CD4-positive, CD25-positive, alpha-beta regulatory T cell (primary cell): ENCODE results near the gene ADPRS. TPM values are rescaled to one million over a fixed set of nuclear protein-coding genes. Genes with fewer than 3 reads are reported as not detected.

Experiments
- ATAC-seq, 2 donors: fragments of 150-1000 bp; cut with Tn5 transposase; one replicate each; pipeline ENCODE4 v1.10.0; 2021; ENCODE audit warnings: low read depth in 2 of 2, moderate number of reproducible peaks in 2 of 2, moderate library complexity in 1 of 2
- DNase-seq, 3 donors: peaks; one replicate each; pipeline versions ENCODE4 v3.0.0 to v3.0.0-alpha.2; 2012 to 2022; ENCODE audit warnings: mixed read lengths in 1 of 3
- H3K27ac ChIP-seq: one replicate; pipeline ENCODE4 v1.7.0; 2013; ENCODE audit warnings: mild to moderate bottlenecking, low read length; ENCODE audit not compliant: insufficient read depth, poor library complexity, severe bottlenecking
- H3K27me3 ChIP-seq: one replicate; pipeline ENCODE4 v1.7.0; 2013; ENCODE audit warnings: low read length; ENCODE audit not compliant: control insufficient read depth, insufficient read depth
- H3K36me3 ChIP-seq: one replicate; pipeline ENCODE4 v1.7.0; 2013; ENCODE audit warnings: mild to moderate bottlenecking, low read length, moderate library complexity; ENCODE audit not compliant: control insufficient read depth, insufficient read depth
- H3K4me1 ChIP-seq: 2 replicates; pipeline ENCODE4 v1.7.0; 2013; ENCODE audit warnings: mild to moderate bottlenecking, low read length; ENCODE audit not compliant: insufficient read depth, control insufficient read depth, poor library complexity, severe bottlenecking
- H3K4me3 ChIP-seq: one replicate; pipeline ENCODE4 v1.7.0; 2013; ENCODE audit warnings: low read depth, mild to moderate bottlenecking, low read length, moderate library complexity
- H3K9me3 ChIP-seq, 2 experiments: 1 replicate in 1 of 2; 2 replicates in 1 of 2; pipeline ENCODE4 v1.7.0; 2013; ENCODE audit warnings: low read length in 2 of 2, mild to moderate bottlenecking in 1 of 2, moderate library complexity in 1 of 2; ENCODE audit not compliant: control insufficient read depth in 2 of 2
- H3K27ac Mint-ChIP-seq, 3 donors: one replicate each; pipeline ENCODE4 v1.8.0; 2020 to 2022; ENCODE audit warnings: mild to moderate bottlenecking in 3 of 3, mixed read lengths in 3 of 3, moderate library complexity in 2 of 3
- H3K27me3 Mint-ChIP-seq: one replicate; pipeline ENCODE4 v1.8.0; 2022; ENCODE audit warnings: mild to moderate bottlenecking, mixed read lengths
- H3K36me3 Mint-ChIP-seq: one replicate; pipeline ENCODE4 v1.8.0; 2020; ENCODE audit warnings: mixed read lengths
- H3K4me1 Mint-ChIP-seq, 4 donors: one replicate each; pipeline ENCODE4 v1.8.0; 2020 to 2022; ENCODE audit warnings: mixed read lengths in 4 of 4, mild to moderate bottlenecking in 1 of 4
- H3K4me3 Mint-ChIP-seq, 4 donors: one replicate each; pipeline ENCODE4 v1.8.0; 2020 to 2022; ENCODE audit warnings: mild to moderate bottlenecking in 4 of 4, mixed read lengths in 4 of 4, moderate library complexity in 3 of 4
- H3K9me3 Mint-ChIP-seq, 7 donors: one replicate each; pipeline ENCODE4 v1.8.0; 2020 to 2022; ENCODE audit warnings: mixed read lengths in 7 of 7, mild to moderate bottlenecking in 3 of 7, moderate library complexity in 2 of 7
- polyA plus RNA-seq, 4 donors: library from polyadenylated mRNA; unstranded; fragments of 300-500 nt; fragmentation: Illumina TruSeq; gene quantifications; one replicate each; pipeline ENCODE4 v1.2.3, GENCODE V29; 2021
- total RNA-seq: library from RNA; stranded (reverse); gene quantifications from one replicate; pipeline ENCODE4 v1.2.3, GENCODE V29; 2022

Gene ADPRS
- total and polyA plus RNA-seq, 5 donors from 2014 or later = 20.6 to 41.6 (median 26.8) TPM

- Mint-ChIP-seq H3K4me1 (peaks cover 0 to 35% (median 25%) of the 10 kb centered on the region in 4 donors), H3K27ac (peak overlapping the region in 2 of 3 donors; percentile 89 to 93), H3K36me3 (no peaks in the 10 kb centered on the region), H3K9me3 (peaks cover 0 to 3% (median 0%) of the 10 kb centered on the region in 7 donors), H3K4me3 (peak overlapping the region; percentile 10 to 91 (median 90)), H3K27me3 (peaks cover 18% of the 10 kb centered on the region)
- DNase-seq = no peak
- H3K27ac ChIP-seq = peak overlapping the region; percentile 90
- no peaks in the 10 kb centered on the region for H3K9me3 ChIP-seq
- ATAC-seq = no peak
- H3K4me1 ChIP-seq = peaks cover 28% of the 10 kb centered on the region
- peaks cover 21% of the 10 kb centered on the region for H3K36me3 ChIP-seq
- no peak overlapping the region for H3K4me3 ChIP-seq
- peaks cover 3% of the 10 kb centered on the region for H3K27me3 ChIP-seq
Measured at GRCh38 chr1:36088265-36088576, 471 bp upstream of the ADPRS start.

GRCh38 chr1:36089393-36090121 is 865 bp downstream of the ADPRS start:
- H3K4me3 ChIP-seq = peak overlapping the region; percentile 90

DNA sequence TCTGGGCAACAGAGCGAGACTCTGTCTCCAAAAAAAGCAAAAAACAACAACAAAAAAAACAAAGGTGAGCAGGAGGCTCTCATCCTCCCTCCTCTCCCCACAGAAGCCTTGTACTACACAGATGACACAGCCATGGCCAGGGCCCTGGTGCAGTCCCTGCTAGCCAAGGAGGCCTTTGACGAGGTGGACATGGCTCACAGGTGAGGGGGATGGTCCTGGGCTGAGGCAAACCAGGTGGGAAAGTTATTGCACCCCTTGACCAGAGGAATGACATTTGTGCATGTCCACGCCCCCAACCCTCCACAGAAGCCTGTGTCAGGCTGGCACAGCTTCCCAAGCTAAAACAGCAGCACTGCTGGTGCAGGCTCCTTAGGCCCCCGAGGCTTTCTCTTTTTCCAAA is 2.4 kb downstream of the ADPRS start:
- H3K4me1 ChIP-seq = peaks cover 19% of the 10 kb centered on the region
- Mint-ChIP-seq H3K4me1 (peaks cover 0 to 33% (median 24%) of the 10 kb centered on the region in 4 donors), H3K9me3 (peaks cover 0 to 3% (median 0%) of the 10 kb centered on the region in 7 donors), H3K36me3 (no peaks in the 10 kb centered on the region), H3K27me3 (peaks cover 4% of the 10 kb centered on the region), H3K4me3 (peak overlapping the region in 2 of 4 donors; percentile 71 to 91), H3K27ac (no peak overlapping the region)
- H3K9me3 ChIP-seq = no peaks in the 10 kb centered on the region
- DNase-seq (no peak), ATAC-seq (no peak)
- peaks cover 48% of the 10 kb centered on the region for H3K36me3 ChIP-seq
- H3K4me3 ChIP-seq = no peak overlapping the region
- H3K27me3 ChIP-seq = no peaks in the 10 kb centered on the region
- no peak overlapping the region for H3K27ac ChIP-seq

More at GRCh38 chr1:36089393-36090121, 865 bp downstream of the ADPRS start:
- ATAC-seq = no peak
- H3K9me3 ChIP-seq = no peaks in the 10 kb centered on the region
- Mint-ChIP-seq H3K27ac (peak overlapping the region; percentile 93 to 99 (median 94)), H3K9me3 (peaks cover 0 to 3% (median 0%) of the 10 kb centered on the region in 7 donors), H3K27me3 (peaks cover 10% of the 10 kb centered on the region), H3K4me1 (peaks cover 0 to 33% (median 24%) of the 10 kb centered on the region in 4 donors), H3K4me3 (peak overlapping the region; percentile 89 to 98 (median 90)), H3K36me3 (no peaks in the 10 kb centered on the region)
- peaks cover 34% of the 10 kb centered on the region for H3K36me3 ChIP-seq
- H3K27me3 ChIP-seq = peaks cover 3% of the 10 kb centered on the region
- DNase-seq = peak in 1 of 3 donors; percentile 20
- H3K4me1 ChIP-seq = peaks cover 19% of the 10 kb centered on the region
- H3K27ac ChIP-seq = peak overlapping the region; percentile 90

DNA sequence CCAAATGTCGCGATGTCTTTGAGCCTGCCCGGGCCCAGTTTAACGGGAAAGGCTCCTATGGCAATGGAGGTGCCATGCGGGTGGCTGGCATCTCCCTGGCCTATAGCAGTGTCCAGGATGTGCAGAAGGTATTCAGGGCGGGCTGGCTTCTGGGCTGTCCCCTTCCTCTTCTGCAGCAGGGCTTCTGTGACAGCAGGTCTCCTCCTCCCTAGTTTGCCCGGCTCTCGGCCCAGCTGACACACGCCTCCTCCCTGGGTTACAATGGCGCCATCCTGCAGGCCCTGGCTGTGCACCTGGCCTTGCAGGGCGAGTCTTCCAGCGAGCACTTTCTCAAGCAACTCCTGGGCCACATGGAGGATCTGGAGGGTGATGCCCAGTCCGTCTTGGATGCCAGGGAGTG is 3.0 kb downstream of the ADPRS start:
- Histone ChIP-seq H3K36me3 (peaks cover 52% of the 10 kb centered on the region), H3K27ac (no peak overlapping the region), H3K9me3 (no peaks in the 10 kb centered on the region), H3K4me1 (peaks cover 19% of the 10 kb centered on the region), H3K27me3 (no peaks in the 10 kb centered on the region), H3K4me3 (no peak overlapping the region)
- H3K4me1 Mint-ChIP-seq = peaks cover 0 to 33% (median 24%) of the 10 kb centered on the region in 4 donors
- H3K27ac Mint-ChIP-seq = no peak overlapping the region
- H3K36me3 Mint-ChIP-seq = no peaks in the 10 kb centered on the region
- ATAC-seq (no peak), DNase-seq (no peak)
- H3K27me3 Mint-ChIP-seq = peaks cover 4% of the 10 kb centered on the region
- peak overlapping the region; percentile 56 to 91 (median 74) for H3K4me3 Mint-ChIP-seq
- H3K9me3 Mint-ChIP-seq = no peaks in the 10 kb centered on the region

DNA sequence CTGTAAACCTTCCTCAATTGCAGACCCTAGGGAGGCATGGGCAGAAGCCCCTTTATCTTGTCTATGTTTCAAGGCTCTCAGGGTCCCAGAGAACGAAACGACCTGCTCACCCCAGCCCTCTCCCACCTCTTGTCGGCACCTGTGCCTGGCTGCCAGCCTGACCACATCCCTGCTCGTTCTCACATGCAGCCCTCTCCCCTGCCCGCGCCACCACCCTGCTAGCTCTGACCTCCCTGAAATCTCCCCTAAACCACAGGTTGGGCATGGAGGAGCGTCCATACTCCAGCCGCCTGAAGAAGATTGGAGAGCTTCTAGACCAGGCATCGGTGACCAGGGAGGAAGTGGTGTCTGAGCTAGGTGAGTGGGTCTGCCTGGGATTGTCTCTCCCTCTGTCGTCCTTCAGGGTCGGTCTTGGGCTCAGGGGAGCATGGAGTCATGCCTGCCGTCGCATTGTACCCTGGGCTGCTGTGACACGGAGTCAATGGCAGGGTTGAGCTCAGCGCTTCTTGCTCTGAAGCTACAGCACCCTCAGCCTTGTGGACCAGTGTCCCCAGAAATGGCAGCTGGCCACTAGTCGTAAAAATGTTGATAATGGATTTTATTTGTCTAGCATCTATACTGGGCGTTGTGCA is 3.6 kb downstream of the ADPRS start:
- Mint-ChIP-seq H3K36me3 (no peaks in the 10 kb centered on the region), H3K4me1 (peaks cover 0 to 33% (median 23%) of the 10 kb centered on the region in 4 donors), H3K9me3 (no peaks in the 10 kb centered on the region), H3K27me3 (peaks cover 4% of the 10 kb centered on the region), H3K27ac (no peak overlapping the region), H3K4me3 (peak overlapping the region in 2 of 4 donors; percentile 71 to 80)
- Histone ChIP-seq H3K4me3 (no peak overlapping the region), H3K4me1 (peaks cover 19% of the 10 kb centered on the region), H3K9me3 (no peaks in the 10 kb centered on the region), H3K27ac (no peak overlapping the region), H3K27me3 (no peaks in the 10 kb centered on the region), H3K36me3 (peaks cover 52% of the 10 kb centered on the region)
- DNase-seq (no peak), ATAC-seq (no peak)

- Mint-ChIP-seq H3K36me3 (no peaks in the 10 kb centered on the region), H3K27ac (no peak overlapping the region), H3K9me3 (no peaks in the 10 kb centered on the region), H3K4me3 (peak overlapping the region in 1 of 4 donors; percentile 71), H3K4me1 (peaks cover 0 to 33% (median 23%) of the 10 kb centered on the region in 4 donors), H3K27me3 (peaks cover 4% of the 10 kb centered on the region)
- H3K4me1 ChIP-seq = peaks cover 19% of the 10 kb centered on the region
- H3K27ac ChIP-seq = no peak overlapping the region
- no peaks in the 10 kb centered on the region for H3K9me3 ChIP-seq
- peaks cover 52% of the 10 kb centered on the region for H3K36me3 ChIP-seq
- no peak for DNase-seq
- no peak overlapping the region for H3K4me3 ChIP-seq
- no peaks in the 10 kb centered on the region for H3K27me3 ChIP-seq
- no peak for ATAC-seq
Measured at GRCh38 chr1:36092798-36093185, 4.1 kb downstream of the ADPRS start.

GRCh38 chr1:36093226-36093625 is 4.5 kb downstream of the ADPRS start:
- Mint-ChIP-seq H3K36me3 (no peaks in the 10 kb centered on the region), H3K27me3 (peaks cover 4% of the 10 kb centered on the region), H3K9me3 (no peaks in the 10 kb centered on the region), H3K4me1 (peaks cover 0 to 33% (median 22%) of the 10 kb centered on the region in 4 donors), H3K27ac (peak overlapping the region in 1 of 3 donors; percentile 44), H3K4me3 (no peak overlapping the region)
- DNase-seq (no peak), ATAC-seq (no peak)
- peaks cover 52% of the 10 kb centered on the region for H3K36me3 ChIP-seq
- H3K27ac ChIP-seq = no peak overlapping the region
- H3K27me3 ChIP-seq = no peaks in the 10 kb centered on the region
- no peak overlapping the region for H3K4me3 ChIP-seq
- peaks cover 15% of the 10 kb centered on the region for H3K4me1 ChIP-seq
- H3K9me3 ChIP-seq = no peaks in the 10 kb centered on the region
